IMR-90 (cell line): Measurements from ENCODE around the gene IST1. TPM values are rescaled to one million over a fixed set of nuclear protein-coding genes. Genes with fewer than 3 reads are reported as not detected.

Experiments used
- ATAC-seq: fragments of 200-7000 bp; cut with Tn5 transposase; 2 replicates; pipeline ENCODE4 v1.9.1; 2020; ENCODE audit warnings: low read depth, mild to moderate bottlenecking, moderate library complexity
- BruUV-seq: library from RNA; stranded (reverse); fragments of 400-500 nt; replicated peaks from 2 replicates; lab custom pipeline; 2021; lab: Mats Ljungman, UMichigan
- CTCF ChIA-PET: fragments of 300-600 bp; formaldehyde crosslinking; extraction: SDS; loops from one replicate; lab custom pipeline; 2021; ENCODE audit warnings: antibody characterized with exemption; lab: Yijun Ruan, JAX
- POLR2A ChIA-PET: fragments of 300-600 bp; sonication (Branson Sonifier 250); formaldehyde crosslinking; loops from one replicate; lab custom pipeline; 2022; ENCODE audit warnings: antibody characterized with exemption; ENCODE audit not compliant: unreplicated experiment; lab: Charles Lee
- DNase-seq: peaks from one replicate; pipeline ENCODE4 v3.0.0; 2013
- H2AFZ ChIP-seq: replicated peaks from 2 replicates; pipeline ENCODE3; 2013; ENCODE audit warnings: low read length, mild to moderate bottlenecking; ENCODE audit not compliant: poor library complexity
- H2AK5ac ChIP-seq: 2 replicates; pipeline ENCODE4 v1.6.1; 2013; ENCODE audit warnings: low read depth, low read length, inconsistent platforms
- H2AK9ac ChIP-seq: replicated peaks from 2 replicates; pipeline ENCODE3; 2013; ENCODE audit warnings: mild to moderate bottlenecking, low read depth, low read length, moderate library complexity; ENCODE audit not compliant: poor library complexity
- H2BK120ac ChIP-seq: 2 replicates; pipeline ENCODE4 v1.6.1; 2013; ENCODE audit warnings: low read depth, low read length, inconsistent platforms
- H2BK15ac ChIP-seq: 3 replicates; pipeline ENCODE4 v1.6.1; 2013; ENCODE audit warnings: low read depth, low read length, inconsistent platforms
- H2BK20ac ChIP-seq: 2 replicates; pipeline ENCODE4 v1.6.1; 2013; ENCODE audit warnings: low read depth, mild to moderate bottlenecking, inconsistent platforms, low read length, moderate library complexity
- H2BK5ac ChIP-seq: 2 replicates; pipeline ENCODE4 v1.6.1; 2013; ENCODE audit warnings: mild to moderate bottlenecking, low read depth, low read length, inconsistent platforms; ENCODE audit not compliant: poor library complexity, severe bottlenecking
- H3K14ac ChIP-seq: replicated peaks from 2 replicates; pipeline ENCODE4 v1.6.1; 2013; ENCODE audit warnings: low read depth, low read length, inconsistent platforms
- H3K18ac ChIP-seq: 2 replicates; pipeline ENCODE4 v1.6.1; 2013; ENCODE audit warnings: low read depth, low read length, control low read depth
- H3K23ac ChIP-seq: 2 replicates; pipeline ENCODE4 v1.6.1; 2013; ENCODE audit warnings: low read depth, low read length, inconsistent platforms
- H3K27ac ChIP-seq: 2 replicates; pipeline ENCODE4 v1.5.1; 2013; ENCODE audit warnings: mild to moderate bottlenecking, control low read depth, low read length; ENCODE audit not compliant: insufficient read depth
- H3K27me3 ChIP-seq: 2 replicates; pipeline ENCODE4 v1.6.1; 2013; ENCODE audit warnings: low read length; ENCODE audit not compliant: control insufficient read depth, insufficient read depth
- H3K36me3 ChIP-seq: 2 replicates; pipeline ENCODE4 v1.6.1; 2013; ENCODE audit warnings: low read length, mixed read lengths; ENCODE audit not compliant: control insufficient read depth, insufficient read depth
- H3K4ac ChIP-seq: 2 replicates; pipeline ENCODE4 v1.6.1; 2013; ENCODE audit warnings: low read depth, low read length, inconsistent platforms
- H3K4me1 ChIP-seq: 2 replicates; pipeline ENCODE4 v1.6.1; 2013; ENCODE audit warnings: low read length, mixed read lengths; ENCODE audit not compliant: control insufficient read depth, insufficient read depth
- H3K4me2 ChIP-seq: 2 replicates; pipeline ENCODE4 v1.6.1; 2013; ENCODE audit warnings: low read depth, mild to moderate bottlenecking, control low read depth, low read length, moderate library complexity
- H3K4me3 ChIP-seq: 2 replicates; pipeline ENCODE4 v1.5.1; 2013; ENCODE audit warnings: low read depth, mild to moderate bottlenecking, control low read depth, low read length, moderate library complexity; ENCODE audit not compliant: insufficient read depth
- H3K56ac ChIP-seq: 2 replicates; pipeline ENCODE4 v1.6.1; 2013; ENCODE audit warnings: low read length, inconsistent platforms; ENCODE audit not compliant: insufficient read depth; ENCODE audit errors: extremely low read depth
- H3K79me1 ChIP-seq, 2 experiments: 2 replicates each; pipeline ENCODE4 v1.6.1; 2013; ENCODE audit warnings: low read length in 2 of 2, inconsistent platforms in 1 of 2, low read depth in 1 of 2
- H3K9ac ChIP-seq: 2 replicates; pipeline ENCODE4 v1.6.1; 2013; ENCODE audit warnings: low read depth, low read length, control low read depth
- H3K9me1 ChIP-seq: 2 replicates; pipeline ENCODE4 v1.6.1; 2013; ENCODE audit warnings: low read length, inconsistent platforms; ENCODE audit not compliant: insufficient read depth
- H3K9me3 ChIP-seq: 2 replicates; pipeline ENCODE4 v1.6.1; 2013; ENCODE audit warnings: low read length; ENCODE audit not compliant: control insufficient read depth, insufficient read depth
- H4K20me1 ChIP-seq: 2 replicates; pipeline ENCODE4 v1.6.1; 2013; ENCODE audit warnings: low read length, inconsistent platforms; ENCODE audit not compliant: insufficient read depth
- H4K5ac ChIP-seq: 2 replicates; pipeline ENCODE4 v1.6.1; 2013; ENCODE audit warnings: mild to moderate bottlenecking, low read depth, low read length, control low read depth
- H4K8ac ChIP-seq, 2 experiments: 2 replicates each; pipeline ENCODE4 v1.6.1; 2013; ENCODE audit warnings: low read depth in 2 of 2, low read length in 2 of 2, control low read depth in 1 of 2, inconsistent platforms in 1 of 2
- H4K91ac ChIP-seq: 2 replicates; pipeline ENCODE4 v1.6.1; 2013; ENCODE audit warnings: low read depth, low read length, inconsistent platforms; ENCODE audit not compliant: insufficient read depth
- CTCF ChIP-seq: conservative IDR thresholded peaks from 2 replicates; pipeline ENCODE4 v1.5.1; 2012; ENCODE audit warnings: mild to moderate bottlenecking, low read depth, low read length, improper control_type of control experiment
- MAZ ChIP-seq: IDR thresholded peaks from 2 replicates; pipeline ENCODE4 v1.6.1; 2012; ENCODE audit warnings: low read depth, mild to moderate bottlenecking, low read length, improper control_type of control experiment, moderate library complexity, borderline replicate concordance
- NFE2L2 ChIP-seq: fragments of 150-350 bp; IDR thresholded peaks from 2 replicates; pipeline ENCODE4 v1.6.1; 2016; ENCODE audit warnings: low read depth, mild to moderate bottlenecking, low read length
- POLR2A ChIP-seq: IDR thresholded peaks from 2 replicates; pipeline ENCODE4 v1.6.1; 2012; ENCODE audit warnings: mild to moderate bottlenecking, low read depth, low read length
- RCOR1 ChIP-seq: IDR thresholded peaks from 2 replicates; pipeline ENCODE4 v1.6.1; 2012; ENCODE audit warnings: mild to moderate bottlenecking, low read length, improper control_type of control experiment; ENCODE audit not compliant: insufficient replicate concordance
- WGBS, 2 experiments: methylation state at CpG; one replicate each; pipeline versions ENCODE4 v1.1.5 to v1.1.7; 2013; ENCODE audit warnings: missing lambda C conversion rate in 2 of 2; ENCODE audit not compliant: insufficient read length in 1 of 2; ENCODE audit errors: extremely low coverage in 2 of 2; 5-methylcytosine and 5-hydroxymethylcytosine counted together
- dilution Hi-C: fragments of 300-500 bp; cut with HindIII; formaldehyde crosslinking; loops from one replicate; pipeline ENCODE4 v1.14.3; 2018; ENCODE audit warnings: low sequenced_read_pairs; ENCODE audit not compliant: unreplicated experiment
- in situ Hi-C: fragments of 300-500 bp; cut with MboI; formaldehyde crosslinking; loops from 3 replicates; pipeline ENCODE4 v1.14.3; 2019; ENCODE audit warnings: low sequenced_read_pairs, inconsistent platforms, mixed read lengths
- intact Hi-C: fragments of 100-400 bp; cut with micrococcal nuclease; formaldehyde crosslinking; loops from 2 replicates; pipeline ENCODE4 v1.10.0; 2022
- polyA plus RNA-seq, 3 experiments: library from polyadenylated mRNA; depleted of rRNA; stranded (reverse); fragments of >200 nt; gene quantifications; 2 replicates each; pipeline ENCODE4 v1.2.3, GENCODE V29; 2012; ENCODE audit warnings: low replicate concordance in 1 of 3
- total RNA-seq: library from RNA; depleted of rRNA; stranded (reverse); fragments of >200 nt; gene quantifications from 2 replicates; pipeline ENCODE4 v1.2.3, GENCODE V29; 2012

Gene IST1
- total and polyA plus RNA-seq, 2 of the 4 experiments (the other 2 are of a cell fraction): 134 to 186 TPM

- intact Hi-C loops (no loop called here), dilution Hi-C loops (no loop called here), in situ Hi-C loops (no loop called here)
- Histone ChIP-seq H4K20me1 (peaks cover 94% of the 10 kb centered on the region), H3K79me1 (peaks cover 0 to 32% of the 10 kb centered on the region in 2 experiments; a peak in 2 of 4 replicates), H2BK15ac (no peak overlapping the region), H2BK120ac (no peak overlapping the region), H2AK9ac (no peak overlapping the region), H4K91ac (no peak overlapping the region), H3K23ac (no peak overlapping the region), H3K9me3 (no peaks in the 10 kb centered on the region), H3K4me2 (no peak overlapping the region), H4K5ac (no peak overlapping the region), H3K4me3 (no peak overlapping the region), H3K4me1 (no peaks in the 10 kb centered on the region), H3K36me3 (peaks cover 1% of the 10 kb centered on the region; the same call in 1 of the 2 replicates), H3K56ac (no peak overlapping the region), H3K27me3 (no peaks in the 10 kb centered on the region), H4K8ac (no peak overlapping the region), H3K14ac (no peak overlapping the region), H3K27ac (no peak overlapping the region), H3K4ac (no peak overlapping the region), H3K9me1 (peaks cover 6% of the 10 kb centered on the region), H2AK5ac (no peak overlapping the region), H3K18ac (no peak overlapping the region), H2BK5ac (no peak overlapping the region), H2BK20ac (no peak overlapping the region), H3K9ac (no peak overlapping the region), H2AFZ (no peak overlapping the region)
- ChIA-PET POLR2A (no interaction called here), CTCF (interaction anchor here (0.6 kb wide), 1 partner anchor 158 kb away, joined by 5 read pairs; no protein-coding TSS in a partner anchor)
- no peak for DNase-seq
- ATAC-seq: no peak
- WGBS, 2 experiments: no CpG with 5 or more reads among the region's 2 CpGs
- no peak for TF ChIP-seq MAZ
- no peak for TF ChIP-seq POLR2A
- TF ChIP-seq NFE2L2: no peak
- no peak for TF ChIP-seq CTCF
- TF ChIP-seq RCOR1: no peak
- no TSS peak for BruUV-seq
Observed at GRCh38 chr16:71903608-71904007, 8.3 kb downstream of the IST1 start.
